Renal pelvis (tissue), 4 donors: ENCODE data around the gene KIFC3. TPM values are rescaled to one million over a fixed set of nuclear protein-coding genes. Genes with fewer than 3 reads are reported as not detected.
"Not testable (repeated sequence)": the region's sequence is repeated elsewhere in the genome, so short reads cannot be mapped to it uniquely, and the experiment has no call there.

ENCODE experiments used
- DNase-seq: peaks from one replicate; pipeline ENCODE4 v3.0.0-alpha.2; 2013
- polyA plus RNA-seq, 3 donors: library from polyadenylated mRNA; unstranded; fragments of 120-200 nt; gene quantifications; one replicate each; pipeline ENCODE4 v1.2.1, GENCODE V29; 2013; ENCODE audit not compliant: insufficient read length in 3 of 3

Gene KIFC3
- polyA plus RNA-seq, 3 donors, result 62.7 to 92.2 (median 91.4) TPM

DNA sequence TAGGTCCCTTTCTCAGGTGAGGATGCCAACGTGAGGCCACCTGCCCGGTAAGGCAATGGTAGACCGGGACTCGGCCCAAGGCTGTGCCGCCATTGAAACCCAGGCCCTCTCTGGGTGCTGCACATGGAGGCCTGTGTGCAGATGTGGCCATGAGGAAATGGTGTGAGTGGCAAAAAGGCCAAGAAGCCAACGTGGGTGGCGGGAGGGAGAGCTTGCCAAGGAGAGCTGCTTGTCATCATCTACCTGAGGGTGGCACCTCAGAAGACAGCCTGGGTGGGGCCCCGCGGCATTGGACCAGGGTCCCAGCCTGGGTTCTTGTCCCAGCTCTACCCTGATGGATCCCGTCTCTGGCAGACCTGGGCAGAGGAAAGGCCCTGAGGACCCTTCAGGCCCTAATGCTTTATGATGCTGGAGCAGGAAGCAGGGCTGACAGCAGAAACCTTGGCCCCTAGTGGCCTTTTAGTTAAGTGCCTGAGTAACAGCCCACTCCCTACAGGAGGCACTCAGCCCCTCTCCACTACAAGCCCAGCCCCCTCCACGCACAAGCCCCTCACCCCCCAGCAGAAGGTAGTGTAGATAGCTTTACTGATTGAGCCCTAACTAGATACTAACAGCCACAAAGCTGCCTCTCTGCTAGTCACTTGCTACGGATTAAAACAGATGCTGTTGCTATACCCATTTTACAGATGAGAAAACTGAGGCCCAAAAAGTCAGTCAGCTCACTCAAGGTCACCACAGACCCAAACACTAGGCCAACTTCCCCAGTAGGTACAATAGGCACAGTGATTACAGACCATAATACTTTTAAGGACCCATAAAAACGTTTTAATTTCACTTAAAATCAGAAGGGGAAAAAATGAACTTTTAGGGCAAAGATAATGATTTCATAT lies 26.2 kb upstream of the KIFC3 start:
- no peak for DNase-seq

DNA sequence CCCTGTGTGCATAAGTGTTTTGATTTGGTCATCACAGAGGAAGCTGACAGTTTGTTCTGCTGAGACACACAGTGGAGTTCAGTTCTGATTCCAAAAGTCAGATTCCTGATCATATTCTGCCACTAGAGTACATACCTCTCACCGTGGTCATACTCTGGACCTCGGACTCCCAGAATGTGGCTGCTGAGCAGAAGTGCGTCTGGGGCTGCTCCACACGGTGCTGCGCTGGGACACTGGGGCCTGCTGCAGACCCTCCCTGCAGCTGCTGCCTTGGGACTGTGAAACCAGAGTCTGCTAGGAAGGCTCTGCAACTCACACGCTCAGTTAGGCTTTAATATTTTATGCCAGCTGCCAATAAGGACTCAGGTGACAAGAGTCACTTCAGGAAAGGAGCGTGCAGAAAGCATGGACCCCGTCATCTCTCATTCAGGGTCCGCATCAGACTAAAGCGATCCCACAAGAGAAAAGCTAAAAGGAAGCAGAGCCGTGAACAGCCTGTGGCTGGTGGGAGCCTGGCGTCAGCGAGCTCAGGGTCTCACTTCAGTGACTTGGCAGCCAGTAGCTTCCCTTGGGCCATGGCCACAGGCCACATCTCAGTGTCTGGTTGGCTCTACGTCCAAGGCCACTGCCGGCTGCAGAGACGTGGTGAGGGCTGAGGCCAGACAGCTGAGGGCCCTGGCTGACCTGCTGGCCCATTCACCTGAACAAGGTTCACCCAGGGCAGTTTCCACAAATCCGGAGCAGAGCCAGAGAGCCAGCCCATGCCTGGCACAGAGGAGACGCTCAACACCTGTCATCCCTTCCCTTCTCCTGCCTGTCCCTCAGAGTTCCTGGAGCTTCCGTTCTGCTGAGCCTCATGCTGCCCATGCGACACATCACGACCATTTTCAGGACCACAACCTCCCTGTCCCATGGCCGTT lies 24.7 kb upstream of the KIFC3 start:
- DNase-seq, result no peak

DNA sequence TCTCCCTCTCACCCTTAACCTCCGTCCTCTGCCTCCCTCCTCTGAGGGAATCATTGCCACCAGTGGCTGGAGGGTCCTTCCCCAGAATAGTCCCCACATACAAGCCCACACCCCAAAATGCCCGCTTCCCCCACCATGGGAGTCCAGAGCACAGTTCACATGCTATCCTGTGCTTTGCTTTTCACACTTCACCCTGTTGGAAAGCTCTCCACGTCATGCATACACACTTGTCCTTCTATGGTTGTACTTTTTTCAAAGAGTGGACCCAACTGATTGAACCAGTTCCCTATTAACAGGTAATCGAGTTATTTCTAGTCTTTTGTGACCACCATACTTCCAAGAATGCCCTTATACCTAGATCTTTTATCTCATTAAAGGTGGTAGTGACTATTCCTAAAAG lies 23.8 kb upstream of the KIFC3 start:
- DNase-seq, result no peak

DNA sequence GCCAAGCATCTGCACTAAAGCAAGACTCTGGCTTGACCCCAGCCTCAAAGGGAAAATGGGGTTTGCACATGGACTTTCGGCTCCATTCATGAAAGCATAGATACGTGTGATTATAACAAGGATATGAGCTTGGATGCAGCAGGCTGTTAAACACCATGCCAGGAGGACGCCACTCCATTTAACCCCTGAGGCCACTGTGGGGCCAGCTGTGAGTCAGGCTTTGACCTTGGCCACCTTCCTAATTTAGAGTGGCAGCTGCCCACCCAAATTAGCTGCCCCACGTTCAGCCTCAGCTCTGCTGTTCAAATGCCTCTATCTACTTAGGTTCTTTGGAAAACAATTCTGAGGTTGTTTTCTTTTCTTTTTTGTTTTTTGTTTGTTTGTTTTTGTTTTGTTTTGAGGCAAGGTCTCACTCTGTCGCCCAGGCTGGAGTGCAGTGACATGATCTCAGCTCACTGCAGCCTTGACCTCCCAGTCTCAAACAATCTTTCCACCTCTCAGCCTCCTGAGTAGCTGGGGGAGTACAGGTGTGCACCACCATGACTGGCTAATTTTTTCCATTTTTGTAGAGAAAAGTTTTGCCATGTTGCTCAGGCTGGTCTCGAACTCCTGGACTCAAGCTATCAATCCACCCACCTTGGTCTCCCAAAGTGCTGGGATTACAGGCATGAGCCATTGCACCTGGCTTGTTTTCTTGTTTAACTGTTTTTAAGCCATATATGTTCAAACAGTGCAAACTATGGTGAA lies 23.2 kb upstream of the KIFC3 start:
- no peak for DNase-seq

DNA sequence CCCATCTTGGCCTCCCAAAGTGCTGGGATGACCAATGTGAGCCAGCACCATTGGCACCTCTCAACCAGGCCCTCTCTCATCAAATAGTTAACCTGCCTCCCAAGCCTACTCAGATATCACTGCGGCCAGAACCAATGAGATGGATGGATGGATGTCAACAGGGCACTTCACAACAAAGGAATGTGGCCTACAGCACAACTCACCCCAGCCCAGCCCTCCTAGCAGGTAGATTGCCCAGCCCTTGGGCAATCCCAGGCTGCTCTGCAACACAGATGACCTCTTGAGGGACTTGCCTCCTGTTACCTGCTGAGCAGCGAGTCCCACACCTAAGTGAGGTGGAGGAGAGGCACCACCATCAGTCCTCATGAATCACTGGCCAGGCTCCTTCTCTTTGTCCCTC lies 22.6 kb upstream of the KIFC3 start:
- no peak for DNase-seq

DNA sequence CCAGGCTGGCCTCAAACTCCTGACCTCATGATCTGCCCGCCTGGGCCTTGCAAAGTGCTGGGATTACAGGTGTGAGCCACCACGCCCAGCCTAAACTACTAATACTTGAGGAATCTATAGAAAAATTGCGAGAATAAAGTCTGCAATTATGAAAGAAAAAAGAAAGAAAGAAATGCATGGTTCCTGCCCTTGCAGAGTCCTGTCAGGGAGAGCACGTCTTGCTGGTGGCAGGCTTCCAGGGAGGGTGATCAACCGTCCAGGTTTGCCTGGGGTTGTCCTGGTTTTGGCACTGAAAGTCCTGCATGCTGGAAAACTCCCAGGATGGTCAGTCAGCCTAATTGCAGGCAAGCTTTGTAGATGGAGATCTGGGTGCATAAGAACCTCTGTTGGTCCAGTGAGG lies 21.5 kb upstream of the KIFC3 start:
- no peak for DNase-seq

DNA sequence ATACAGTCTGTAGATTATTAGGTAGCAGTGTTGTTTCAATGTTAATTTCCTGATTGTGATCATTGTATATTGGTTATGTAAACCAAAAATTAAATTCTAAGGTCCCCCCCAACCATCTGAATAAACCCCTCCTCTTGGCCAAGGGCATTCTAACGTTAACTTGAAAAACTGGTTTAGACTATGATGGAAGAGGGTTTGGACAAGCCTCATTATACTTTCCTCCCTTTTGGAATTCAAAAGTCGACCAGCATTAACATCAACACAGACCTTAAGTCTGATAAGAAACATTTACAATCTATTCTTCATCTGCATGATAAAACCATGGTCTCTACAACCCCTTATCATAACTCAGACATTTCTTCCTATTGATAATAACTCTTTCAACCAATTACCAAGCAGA lies 20.6 kb upstream of the KIFC3 start:
- DNase-seq, result no peak

DNA sequence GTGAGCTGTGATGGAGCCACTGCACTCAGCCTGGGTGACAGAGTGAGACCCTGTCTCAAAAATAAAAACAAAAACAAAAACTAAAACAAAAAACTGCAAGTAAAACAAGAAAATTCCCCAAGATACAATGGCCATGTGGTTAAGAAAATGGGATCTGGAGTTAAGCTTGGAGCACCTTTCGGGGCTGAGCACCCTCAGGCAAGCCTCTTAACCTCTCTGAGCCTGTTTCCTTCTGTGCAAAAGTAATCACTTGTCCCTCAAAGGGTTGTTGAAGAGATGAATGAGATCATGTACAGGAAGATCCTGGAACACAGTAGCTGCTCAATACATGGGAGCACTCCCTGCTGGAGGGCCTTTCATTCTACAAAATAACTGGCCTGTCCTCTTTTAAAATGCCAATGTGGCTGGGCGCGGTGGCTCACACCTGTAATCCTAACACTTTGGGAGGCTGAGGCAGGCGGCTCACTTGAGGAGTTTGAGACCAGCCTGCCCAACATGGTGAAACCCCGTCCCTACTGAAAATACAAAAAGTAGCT lies 19.8 kb upstream of the KIFC3 start:
- no peak for DNase-seq

DNA sequence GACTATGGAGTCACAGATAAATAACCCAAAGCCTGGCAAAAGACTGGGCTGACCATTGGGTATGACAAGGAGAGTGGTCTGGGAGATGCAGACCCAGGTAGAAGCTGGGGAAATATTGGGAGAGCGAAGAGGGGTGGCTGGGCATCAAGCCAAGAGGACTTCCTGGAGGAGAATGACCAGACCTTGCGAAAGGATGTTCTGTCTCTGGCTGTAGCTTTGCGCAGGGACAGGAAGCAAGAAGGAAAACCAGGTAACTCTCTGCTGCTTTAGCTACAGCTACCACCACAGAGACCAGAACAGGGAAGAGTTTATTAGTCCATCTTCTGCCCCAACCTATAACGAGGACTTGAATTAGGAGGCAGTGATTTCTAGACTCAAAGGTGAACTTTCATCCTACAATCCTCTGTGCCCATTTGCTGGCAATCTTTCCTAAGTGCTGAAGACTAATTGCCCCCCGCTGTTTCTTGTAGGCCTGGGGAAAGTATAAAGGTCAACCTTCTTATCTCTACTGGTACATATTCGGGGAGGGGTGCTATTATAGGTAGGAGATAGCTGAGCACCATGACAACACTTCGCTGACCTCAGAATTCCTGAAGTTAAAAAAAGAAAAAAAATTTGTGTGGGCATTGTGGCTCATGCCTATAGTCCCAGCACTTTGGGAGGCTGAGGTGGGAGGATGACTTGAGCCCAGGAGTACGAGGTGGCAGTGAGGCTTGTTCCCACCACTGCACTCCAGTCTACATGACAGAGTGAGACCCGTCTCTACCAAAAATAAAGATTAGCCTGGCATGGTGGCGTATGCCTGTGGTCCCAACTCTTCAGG lies 19.1 kb upstream of the KIFC3 start:
- no peak for DNase-seq

DNA sequence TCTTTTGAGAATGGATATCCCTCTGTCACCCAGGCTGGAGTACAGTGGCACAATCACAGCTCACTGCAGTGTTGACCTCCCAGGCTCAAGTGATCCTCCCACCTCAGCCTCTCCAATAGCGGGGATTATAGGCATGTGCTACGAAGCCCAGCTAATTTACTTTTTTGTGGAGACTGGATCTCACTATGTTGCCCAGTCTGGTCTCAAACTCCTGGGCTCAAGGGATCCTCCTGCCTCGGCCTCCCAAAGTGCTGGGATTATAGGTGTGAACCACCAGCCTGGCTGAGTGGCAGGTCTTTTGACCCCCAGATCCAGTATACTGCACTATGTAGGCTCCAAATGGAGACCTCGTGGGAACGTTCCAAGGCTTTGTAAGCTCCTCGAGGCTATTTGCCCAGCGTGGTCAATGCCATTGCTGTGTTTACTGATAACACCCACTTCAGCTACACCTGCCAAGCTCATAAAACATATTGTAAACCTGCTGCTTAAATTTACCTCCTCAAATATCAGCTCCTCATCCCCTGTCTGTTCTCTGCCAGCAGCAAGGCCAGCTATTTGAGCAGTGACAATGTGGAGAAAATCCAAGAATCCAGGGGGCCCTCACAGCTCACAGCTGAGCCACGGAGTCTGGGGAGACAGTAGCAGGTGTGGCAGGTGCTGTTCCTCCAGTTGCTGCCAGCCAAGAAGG lies 16.2 kb upstream of the KIFC3 start:
- no peak for DNase-seq

DNA sequence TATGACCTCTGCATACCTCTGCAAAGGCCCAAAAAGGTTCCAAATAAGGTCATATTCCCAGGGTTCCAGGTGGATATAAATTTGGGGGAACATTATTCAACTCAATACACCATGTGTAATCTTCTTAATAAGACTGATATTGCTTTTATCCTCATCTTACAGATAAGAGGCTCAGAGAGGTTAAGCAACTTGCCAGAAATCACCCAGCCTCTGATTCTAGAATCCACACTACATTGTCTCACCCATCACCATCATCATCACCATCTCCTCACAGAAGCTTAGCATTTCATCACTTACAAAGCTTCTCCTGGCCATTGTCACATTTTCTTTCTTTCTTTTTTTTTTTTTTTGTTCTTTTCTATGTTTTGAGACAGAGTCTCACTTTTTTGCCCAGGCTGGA lies 15.4 kb upstream of the KIFC3 start:
- DNase-seq, result no peak

DNA sequence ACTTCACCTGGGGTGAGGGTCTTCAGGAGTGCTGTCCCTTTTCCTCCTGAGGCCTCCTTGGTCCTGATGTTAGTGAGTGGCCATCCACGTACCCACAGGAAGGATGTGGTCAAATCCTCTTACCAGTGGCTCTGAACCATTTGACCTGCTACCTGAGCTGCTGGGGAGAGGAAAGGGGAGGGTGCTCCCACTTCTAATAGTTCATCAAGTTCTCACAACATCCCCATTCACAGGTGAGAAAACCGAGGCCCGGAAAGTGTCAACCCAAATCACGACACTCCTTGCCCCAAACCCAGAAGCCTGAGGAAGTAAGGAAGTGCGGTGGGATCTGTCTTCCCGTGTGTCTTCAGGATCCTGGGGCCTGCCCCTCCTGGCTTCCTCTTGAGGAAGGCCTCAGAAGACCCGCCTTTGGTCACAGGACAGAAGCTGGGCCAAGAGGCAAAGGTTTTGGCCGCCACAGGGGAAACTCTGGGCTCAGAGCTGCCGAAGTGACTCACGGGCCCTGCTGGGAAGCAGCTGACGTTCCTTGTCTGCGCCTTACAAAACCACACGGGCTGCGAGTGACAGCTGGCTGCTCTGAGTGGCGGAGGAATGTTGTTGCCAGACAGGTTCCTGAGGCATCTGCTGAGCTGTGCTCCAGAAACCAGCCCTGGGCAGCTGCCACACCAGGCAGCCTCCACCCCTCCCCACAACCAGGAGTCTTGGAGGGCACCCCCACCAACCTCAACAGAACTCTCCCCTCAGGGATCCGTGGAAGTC lies 13.9 kb upstream of the KIFC3 start:
- no peak for DNase-seq

DNA sequence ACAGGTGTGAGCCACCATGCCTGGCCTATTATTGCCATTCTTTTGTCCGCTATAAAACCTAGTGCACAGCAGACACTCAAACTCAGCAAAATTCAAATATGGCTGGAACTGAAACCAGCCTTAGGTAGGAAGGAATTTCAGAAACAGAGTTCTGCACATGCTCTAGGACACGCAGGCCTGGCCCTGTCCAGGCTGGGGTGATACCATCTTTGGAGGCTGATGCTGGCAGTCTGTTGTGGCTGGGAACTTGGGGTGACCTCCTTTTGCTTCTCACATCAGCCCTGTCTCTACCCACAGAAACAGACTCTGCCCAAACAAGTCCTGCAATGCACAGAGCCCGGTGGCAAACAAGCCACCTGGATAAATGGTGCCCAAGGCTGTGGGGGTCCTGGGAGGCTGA lies 12.6 kb upstream of the KIFC3 start:
- no peak for DNase-seq

DNA sequence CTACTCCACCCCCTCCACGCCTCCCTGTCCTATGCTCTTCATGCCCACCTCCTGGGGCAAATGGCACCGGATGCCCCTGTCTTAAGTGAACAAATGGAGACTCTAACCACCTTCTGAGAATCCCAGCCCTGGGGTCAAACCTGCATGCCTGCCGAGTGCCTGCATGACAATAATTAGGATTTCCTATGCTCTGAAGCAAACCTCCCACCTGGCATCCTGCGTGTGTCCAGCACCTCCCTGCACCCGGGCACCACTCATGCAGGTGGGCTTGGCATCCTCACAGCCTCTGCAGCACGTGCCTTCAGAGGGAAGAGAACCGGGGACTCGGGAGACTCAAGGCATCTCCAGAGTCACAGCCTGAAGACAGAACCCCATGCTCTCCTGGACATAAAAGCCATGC lies 11.2 kb upstream of the KIFC3 start:
- DNase-seq, result no peak

DNA sequence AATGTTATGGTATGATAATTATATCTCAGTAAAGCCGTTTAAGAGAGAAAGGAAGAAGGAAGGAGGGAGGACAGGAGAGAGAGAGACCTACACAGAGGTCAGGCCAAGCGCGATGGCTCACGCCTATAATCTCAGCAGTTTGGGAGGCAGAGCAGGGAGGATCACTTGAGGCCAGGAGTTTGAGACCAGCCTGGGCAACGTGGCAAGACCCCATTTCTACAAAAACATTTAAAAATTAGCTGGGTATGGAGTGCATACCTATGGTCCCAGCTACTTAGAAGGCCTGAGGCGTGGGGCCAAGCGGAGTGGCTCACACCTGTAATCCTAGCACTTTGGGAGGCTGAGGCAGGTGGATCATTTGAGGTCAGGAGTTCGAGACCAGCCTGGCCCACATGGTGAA lies 9.0 kb upstream of the KIFC3 start:
- DNase-seq, result not testable (repeated sequence)

DNA sequence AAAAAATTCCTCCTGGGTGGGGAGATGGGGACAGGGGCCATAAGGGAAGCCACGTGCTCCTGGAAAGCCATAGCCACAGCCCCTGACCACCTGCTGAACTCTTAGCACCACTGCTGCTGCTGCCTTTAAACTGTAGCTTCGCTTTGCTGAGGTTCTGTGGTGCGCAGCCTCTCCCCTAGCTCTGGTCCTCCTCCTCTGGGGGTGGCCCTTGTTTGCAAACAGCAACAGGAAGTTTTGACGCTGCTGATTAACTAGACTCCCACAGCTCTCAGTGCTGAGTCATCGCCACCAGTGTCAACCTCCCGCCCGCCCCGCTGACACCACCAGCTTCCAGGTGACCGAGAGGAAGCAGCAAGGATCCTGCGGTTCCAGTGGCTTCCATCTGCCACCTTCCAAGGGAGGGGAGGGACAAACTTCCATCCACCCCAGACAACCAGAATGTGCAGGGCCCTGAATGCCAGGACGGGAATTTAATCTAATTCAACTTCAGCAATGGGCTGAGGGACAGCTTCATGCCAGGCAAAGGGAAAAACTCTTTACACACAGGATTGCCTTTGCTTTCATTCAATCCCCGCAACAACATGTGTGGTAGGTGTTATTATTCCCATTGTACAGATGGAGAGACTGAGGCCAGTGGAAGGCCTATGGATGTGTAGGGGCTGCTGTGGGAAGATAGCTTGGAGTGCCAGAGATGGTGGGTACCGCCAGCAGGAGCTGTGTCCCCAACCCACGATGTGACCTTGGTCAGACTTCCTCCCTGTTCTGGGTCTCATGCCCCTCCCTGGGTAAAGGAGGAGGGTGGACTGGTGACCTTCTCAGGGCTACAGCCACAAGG lies 8.1 kb upstream of the KIFC3 start:
- peak; percentile 73 for DNase-seq

DNA sequence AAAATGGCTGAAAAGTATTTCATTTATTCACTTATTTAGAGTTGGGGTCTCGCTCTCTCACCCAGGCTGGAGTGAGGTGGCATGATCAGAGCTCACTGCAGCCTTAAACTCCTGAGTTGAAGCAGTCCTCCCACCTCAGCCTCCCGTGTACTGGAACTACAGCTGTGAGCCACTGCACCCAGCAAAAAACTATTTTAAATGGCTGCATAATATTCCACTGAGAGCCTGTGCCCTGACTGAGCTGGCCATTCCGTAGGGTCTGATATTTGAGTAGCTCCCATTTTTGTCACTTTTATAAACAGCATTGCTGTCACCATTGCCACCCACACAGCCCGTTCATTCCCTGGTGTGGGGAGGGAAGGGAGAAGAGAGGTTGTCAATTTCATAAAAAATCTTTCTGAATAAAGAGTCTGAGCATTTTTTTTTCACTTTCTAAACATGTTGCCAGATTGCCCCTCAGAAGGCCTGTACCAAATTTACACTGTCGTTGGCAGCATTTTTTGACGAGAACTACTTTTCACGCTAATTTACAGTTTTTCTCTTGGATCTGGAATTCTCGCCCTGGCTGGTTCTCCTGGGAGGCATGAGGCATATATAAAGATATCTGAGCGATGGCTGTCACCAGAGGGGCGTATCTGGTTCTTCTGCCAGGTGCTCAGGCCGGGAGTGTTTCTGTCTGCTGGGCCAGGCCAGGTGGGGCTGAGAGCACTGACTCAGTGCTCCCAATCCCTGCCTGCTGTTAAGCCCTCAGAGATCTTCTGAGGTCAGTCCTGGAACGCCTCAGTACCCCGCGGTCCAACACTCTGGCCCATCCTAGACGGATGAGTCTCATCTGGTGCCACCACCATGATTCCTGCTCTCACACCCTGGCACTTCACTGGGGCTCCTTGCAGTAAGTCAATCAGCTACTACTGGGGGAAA lies 7.2 kb upstream of the KIFC3 start:
- DNase-seq, result no peak
